HG02943 (cell line): ENCODE results near the gene CDON.

Experiments used
- ATAC-seq: cut with Tn5 transposase; IDR thresholded peaks from one replicate; pipeline ENCODE4 v1.9.1; 2021; ENCODE audit warnings: mild to moderate bottlenecking, low read depth, moderate library complexity; ENCODE audit not compliant: unreplicated experiment

CDON gene

DNA sequence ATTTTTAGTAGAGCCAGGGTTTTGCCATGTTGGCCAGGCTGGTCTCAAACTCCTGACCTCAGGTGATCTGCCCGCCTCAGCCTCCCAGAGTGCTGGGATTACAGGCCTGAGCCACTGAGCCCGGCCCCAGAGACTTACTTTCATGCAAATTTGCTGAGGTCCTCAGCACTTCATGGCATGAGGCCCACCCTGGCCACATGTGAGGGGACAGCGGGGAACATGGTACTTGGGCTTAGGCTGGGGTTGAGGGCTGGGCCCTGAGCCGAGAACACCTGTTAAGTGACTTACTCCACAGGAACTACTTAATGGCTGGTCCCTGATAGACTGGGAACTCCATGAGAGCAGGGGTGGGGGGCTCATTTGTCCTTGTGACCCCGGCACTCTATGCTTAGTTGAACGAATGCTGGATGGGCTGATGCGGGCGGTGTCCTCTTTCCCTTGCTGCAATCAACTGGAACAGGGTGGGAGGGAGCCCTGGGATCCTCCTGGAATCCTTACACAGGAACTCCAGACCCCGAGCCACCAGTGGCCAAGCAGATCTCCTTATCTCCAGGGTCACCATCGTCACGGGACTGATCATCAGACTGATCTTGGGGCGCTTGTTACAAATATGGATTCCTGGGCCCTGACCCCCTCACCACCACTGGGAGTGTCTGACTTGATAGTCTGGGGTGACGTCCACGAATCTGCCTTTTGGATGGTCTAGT, 115.8 kb downstream of the CDON start:
- ATAC-seq = no peak

GRCh38 chr11:125945797-125946520, 116.7 kb downstream of the CDON start, which contains the start of gene VSIG10L2:
Gene VSIG10L2 (plus strand): TSS chr11:125946044. CDS start chr11:125946056, 12 bp downstream.
- ATAC-seq = no peak

DNA sequence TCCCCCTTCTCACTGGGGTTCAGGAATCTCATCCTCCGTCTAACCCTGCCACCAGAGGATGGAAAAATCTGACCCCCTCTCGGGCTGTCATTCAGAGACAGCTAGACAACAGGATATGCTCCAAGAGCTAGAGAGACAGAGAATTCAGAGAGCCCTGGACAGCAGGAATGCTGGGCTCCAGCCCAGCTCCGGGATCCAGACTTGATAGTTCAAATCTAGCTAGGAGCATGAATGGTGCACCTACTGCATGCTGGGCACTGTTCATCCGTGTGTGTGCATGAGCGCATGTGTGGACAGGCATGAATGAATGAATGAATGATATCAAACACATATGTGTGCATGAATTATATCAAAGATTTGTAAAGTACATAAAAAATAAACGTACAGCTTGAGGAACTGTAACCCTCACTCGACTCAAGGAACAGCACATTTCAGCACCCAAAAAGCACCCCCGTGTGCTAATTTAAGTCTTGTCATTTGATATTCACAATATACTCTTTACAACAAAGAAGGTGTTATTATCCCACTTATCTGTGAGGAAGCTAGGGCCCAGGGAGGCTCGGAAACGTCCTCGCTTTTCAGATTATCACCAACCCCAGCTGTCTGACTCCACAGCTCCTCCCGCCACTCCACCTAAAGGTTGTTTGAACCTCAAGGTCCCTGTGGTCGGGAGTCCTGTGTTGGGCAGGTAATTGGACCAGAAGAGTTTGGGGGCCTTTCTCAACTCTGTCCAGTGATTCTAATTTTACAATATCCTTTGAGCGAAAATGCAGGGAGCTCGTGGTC, 117.5 kb downstream of the CDON start:
- no peak for ATAC-seq

- ATAC-seq = no peak
Measured at GRCh38 chr11:125944350-125945010, 118.2 kb downstream of the CDON start.

DNA sequence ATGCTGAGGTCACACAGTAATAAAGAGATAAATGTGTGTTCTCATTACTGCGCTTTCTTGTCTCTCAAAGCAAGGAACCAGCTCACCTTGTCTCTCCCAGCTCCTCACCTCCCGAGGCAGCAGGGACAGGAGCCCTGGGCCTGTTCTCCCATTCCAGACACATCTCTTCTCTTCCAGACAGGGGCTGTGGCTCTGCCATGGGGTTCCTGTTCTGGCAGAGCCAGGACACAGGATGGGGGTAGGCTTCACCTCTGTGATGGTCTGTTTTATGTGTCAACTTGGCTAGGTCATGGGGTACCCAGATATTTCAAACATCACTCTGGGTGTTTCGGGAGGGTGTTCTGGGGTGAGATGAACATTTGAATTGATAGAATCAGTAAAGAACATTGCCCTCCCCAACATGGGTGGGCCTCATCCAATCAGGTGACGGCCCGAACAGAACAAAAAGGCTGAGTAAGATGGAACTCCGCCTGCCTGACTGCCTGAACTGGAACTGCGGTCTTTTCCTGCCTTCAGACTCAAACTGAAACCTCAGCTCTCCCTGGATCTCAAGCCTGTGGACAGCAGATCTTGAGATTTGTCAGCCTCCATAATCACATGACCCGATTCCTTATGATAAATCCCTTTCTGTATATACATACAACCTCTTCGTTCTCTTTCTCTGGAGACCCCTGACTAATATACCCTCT, 118.9 kb downstream of the CDON start:
- no peak for ATAC-seq

DNA sequence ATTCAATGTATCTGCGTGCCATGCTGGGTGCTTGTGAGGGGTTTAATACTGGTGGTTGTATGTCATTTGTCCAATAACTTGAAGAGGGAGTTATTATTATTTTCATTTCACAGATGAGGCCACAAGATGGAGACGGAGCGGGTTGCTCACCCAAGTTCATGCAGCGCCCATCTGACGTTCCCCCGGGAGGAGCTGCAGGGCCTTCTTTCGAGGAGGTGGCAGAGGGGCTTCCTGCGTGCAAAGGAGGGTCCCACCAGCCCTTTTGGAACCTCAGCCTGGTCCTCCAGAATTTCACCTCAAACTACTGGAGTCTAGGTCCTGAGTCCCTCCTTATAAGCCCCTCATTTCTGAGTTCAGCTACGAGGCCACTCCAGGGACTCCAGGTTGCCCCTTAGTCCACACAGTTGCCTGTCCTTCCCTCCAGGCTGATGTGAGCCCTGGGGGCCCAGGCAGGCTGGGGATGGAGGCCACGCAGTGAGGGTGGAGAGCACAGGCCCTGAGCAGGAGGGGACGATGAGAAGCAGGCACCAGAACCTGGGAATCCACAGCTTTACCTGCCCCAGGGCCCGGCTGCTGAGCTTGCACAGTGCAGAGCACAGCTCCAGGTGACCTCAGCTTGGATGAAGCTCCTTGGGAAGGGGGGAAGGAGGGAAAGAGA, 119.8 kb downstream of the CDON start:
- ATAC-seq = no peak

- no peak for ATAC-seq
Measured at GRCh38 chr11:125941619-125942611, 120.8 kb downstream of the CDON start.

GRCh38 chr11:125941267-125941618, 121.4 kb downstream of the CDON start:
- no peak for ATAC-seq

DNA sequence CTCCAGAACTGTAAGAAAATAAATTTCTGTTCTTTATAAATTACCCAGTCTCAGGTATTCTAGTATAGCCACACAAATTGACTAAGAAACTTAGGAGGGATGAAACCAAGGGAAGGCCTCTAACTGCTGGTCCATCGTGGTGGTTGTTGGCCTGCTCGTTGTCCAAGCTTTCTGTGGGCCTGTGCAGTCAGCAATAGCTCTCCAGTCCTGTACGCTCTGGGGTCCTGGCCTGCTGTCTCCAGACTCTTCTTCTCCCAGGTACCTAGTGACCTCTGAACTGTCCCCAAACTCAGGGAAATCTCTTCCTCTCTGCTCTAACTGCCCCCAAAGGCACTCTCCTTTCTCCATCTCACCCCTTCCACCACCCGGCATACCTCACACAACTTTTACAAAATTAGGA, 122.5 kb downstream of the CDON start:
- ATAC-seq = no peak

DNA sequence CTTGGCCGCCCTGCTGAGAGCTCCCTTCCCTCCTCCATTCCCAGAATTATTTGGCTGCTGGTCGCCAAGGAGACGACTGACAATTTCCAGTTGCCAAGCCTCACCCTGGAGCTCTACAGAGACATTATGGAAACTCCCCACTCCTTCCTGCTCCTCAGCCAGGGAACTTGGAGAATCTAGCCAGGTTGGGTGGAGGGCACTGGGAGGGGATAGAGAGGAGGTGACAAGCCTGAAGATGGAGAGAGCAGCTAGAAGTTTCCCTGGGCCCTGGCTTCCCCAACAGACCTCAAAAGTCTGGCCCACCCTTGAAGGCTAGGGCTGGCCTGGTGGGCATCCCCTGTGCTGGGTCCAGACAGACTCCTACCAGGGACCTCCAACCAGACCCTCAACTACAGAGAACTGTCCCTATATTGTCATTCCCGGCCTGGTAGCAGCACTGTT, 123.6 kb downstream of the CDON start:
- no peak for ATAC-seq

- ATAC-seq = no peak
Measured at GRCh38 chr11:125938418-125938817, 124.2 kb downstream of the CDON start.

DNA sequence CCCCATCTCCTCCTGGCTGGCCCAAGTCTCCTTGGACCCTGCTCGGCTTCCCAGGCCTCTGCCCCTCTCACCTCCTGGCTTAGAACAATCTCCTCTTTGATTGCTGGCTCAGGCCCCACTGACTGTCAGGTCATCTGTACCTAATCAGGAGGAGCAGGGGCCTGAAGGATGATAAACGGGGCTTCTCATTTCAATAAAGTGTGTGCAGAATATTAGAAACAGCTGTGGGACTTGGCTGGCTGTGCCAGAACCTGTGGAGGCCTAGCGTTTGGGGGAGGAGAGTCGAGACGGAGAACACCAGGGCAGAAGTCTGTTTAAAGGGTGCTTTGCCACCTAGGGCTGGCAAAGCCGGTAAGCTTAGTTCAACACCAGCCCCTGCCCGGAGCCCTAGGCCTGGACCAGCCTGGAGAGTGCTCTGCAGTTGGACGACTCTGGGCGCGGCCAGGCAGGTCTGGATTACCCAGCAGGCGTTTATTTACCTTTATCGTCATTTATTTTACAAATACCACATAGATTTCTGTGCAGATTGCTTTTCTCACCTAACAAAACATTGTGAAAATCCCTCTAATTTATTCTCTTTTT, 127.0 kb downstream of the CDON start:
- no peak for ATAC-seq

- no peak for ATAC-seq
Measured at GRCh38 chr11:125935056-125935455, 127.6 kb downstream of the CDON start.

DNA sequence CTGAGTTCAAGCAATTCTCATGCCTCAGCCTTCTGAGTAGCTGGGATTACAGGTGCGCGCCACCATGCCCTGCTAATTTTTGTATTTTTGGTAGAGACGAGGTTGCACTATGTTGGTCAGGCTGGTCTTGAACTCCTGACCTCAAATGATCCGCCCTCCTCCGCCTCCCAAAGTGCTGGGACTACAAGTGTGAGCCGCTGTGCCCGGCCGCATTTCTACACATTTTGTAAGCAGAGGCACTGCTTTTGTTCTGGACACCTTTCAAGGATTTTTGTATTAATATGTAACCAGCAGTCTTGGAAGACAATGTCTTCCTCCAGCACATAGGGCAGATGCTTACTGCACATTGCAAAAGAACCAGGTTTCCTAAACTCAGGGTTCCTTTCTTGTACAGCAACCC, 128.2 kb downstream of the CDON start:
- no peak for ATAC-seq

DNA sequence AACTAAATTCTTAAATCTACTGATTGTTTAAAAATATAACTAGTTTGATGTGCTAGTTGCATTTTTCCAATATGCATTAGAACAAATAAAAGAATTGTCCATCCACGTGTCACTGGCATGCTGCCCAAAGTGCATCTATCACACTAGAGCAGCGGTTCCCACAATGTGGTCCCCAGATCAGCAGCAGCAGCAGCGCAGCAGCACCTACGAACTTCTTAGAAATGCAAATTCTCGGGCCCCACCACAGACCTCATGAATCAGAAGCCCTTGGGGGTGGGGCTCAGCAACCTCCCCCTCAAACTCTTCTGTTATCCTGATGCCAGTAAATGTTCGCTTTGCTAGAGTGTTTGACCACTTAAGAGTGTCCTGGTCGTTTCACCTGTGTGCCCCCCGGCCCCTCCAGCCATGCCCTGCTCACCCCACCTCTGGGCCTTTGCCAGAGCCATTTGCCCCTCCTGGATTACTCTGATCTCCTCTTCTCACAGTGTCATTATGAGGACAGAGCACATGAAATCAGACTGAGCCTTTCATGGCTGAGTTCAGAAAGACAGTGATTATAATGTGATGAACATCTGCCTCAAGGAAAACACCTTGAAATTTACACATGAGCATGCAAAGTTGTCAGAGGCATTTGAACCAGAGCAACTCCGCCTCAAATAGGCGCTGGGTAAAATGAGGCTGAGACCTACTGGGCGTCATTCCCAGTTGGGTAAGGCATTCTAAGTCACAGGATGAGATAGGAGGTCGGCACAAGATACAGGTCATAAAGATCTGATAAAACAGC, 129.4 kb downstream of the CDON start:
- no peak for ATAC-seq

GRCh38 chr11:125932301-125932700, 130.4 kb downstream of the CDON start:
- ATAC-seq = no peak

DNA sequence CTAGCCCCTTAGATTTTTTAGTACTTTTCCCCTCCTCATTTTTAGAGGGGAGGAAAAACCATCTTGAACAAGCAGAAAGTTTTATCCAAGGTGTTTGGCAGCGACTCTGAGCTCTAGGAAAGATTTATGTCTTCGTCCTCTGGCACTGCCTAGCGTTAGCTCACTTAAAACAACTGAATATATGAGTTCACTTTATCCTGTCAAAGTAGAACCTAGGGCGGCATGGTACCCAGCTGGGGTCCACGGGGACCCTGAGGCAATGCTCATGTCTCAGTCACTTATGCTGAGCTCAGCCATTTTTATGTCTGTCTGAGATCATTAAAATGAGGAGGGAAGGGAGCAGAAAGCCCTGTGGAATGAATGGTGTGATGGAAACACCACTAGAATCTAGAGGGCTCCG, 131.0 kb downstream of the CDON start:
- no peak for ATAC-seq
